Activated naive CD8-positive, alpha-beta T cell (primary cell): Measurements from ENCODE around the gene ARL10.

Source experiments
- H3K27ac Mint-ChIP-seq: one replicate; pipeline ENCODE4 v1.8.0; 2021; ENCODE audit warnings: mixed read lengths
- H3K27me3 Mint-ChIP-seq: one replicate; pipeline ENCODE4 v1.8.0; 2021; ENCODE audit warnings: mixed read lengths
- H3K36me3 Mint-ChIP-seq: one replicate; pipeline ENCODE4 v1.8.0; 2021; ENCODE audit warnings: mixed read lengths
- H3K4me1 Mint-ChIP-seq: one replicate; pipeline ENCODE4 v1.8.0; 2021; ENCODE audit warnings: low read depth, mixed read lengths
- H3K4me3 Mint-ChIP-seq: one replicate; pipeline ENCODE4 v1.8.0; 2021; ENCODE audit warnings: mild to moderate bottlenecking, mixed read lengths
- H3K9me3 Mint-ChIP-seq: one replicate; pipeline ENCODE4 v1.8.0; 2021; ENCODE audit warnings: low read depth, mixed read lengths

The ARL10 gene

GRCh38 chr5:176425791-176426190 lies 60.5 kb downstream of the ARL10 start:
- H3K4me3 Mint-ChIP-seq = no peak overlapping the region
- H3K36me3 Mint-ChIP-seq = peaks cover 2% of the 10 kb centered on the region
- no peaks in the 10 kb centered on the region for H3K9me3 Mint-ChIP-seq
- H3K4me1 Mint-ChIP-seq = peaks cover 9% of the 10 kb centered on the region
- no peak overlapping the region for H3K27ac Mint-ChIP-seq
- no peaks in the 10 kb centered on the region for H3K27me3 Mint-ChIP-seq

- H3K4me1 Mint-ChIP-seq = peaks cover 9% of the 10 kb centered on the region
- H3K27me3 Mint-ChIP-seq = no peaks in the 10 kb centered on the region
- H3K27ac Mint-ChIP-seq = no peak overlapping the region
- no peaks in the 10 kb centered on the region for H3K9me3 Mint-ChIP-seq
- H3K4me3 Mint-ChIP-seq = no peak overlapping the region
- H3K36me3 Mint-ChIP-seq = peaks cover 2% of the 10 kb centered on the region
Measured at GRCh38 chr5:176426876-176427275, 61.6 kb downstream of the ARL10 start.

- H3K9me3 Mint-ChIP-seq = no peaks in the 10 kb centered on the region
- no peak overlapping the region for H3K27ac Mint-ChIP-seq
- no peak overlapping the region for H3K4me3 Mint-ChIP-seq
- H3K4me1 Mint-ChIP-seq = peaks cover 9% of the 10 kb centered on the region
- no peaks in the 10 kb centered on the region for H3K27me3 Mint-ChIP-seq
- H3K36me3 Mint-ChIP-seq = peaks cover 2% of the 10 kb centered on the region
Measured at GRCh38 chr5:176427971-176428370, 62.7 kb downstream of the ARL10 start.

- Mint-ChIP-seq H3K27me3 (no peaks in the 10 kb centered on the region), H3K36me3 (peaks cover 2% of the 10 kb centered on the region), H3K9me3 (no peaks in the 10 kb centered on the region), H3K27ac (peak overlapping the region; percentile 34), H3K4me3 (no peak overlapping the region), H3K4me1 (peaks cover 9% of the 10 kb centered on the region)
Measured at GRCh38 chr5:176429972-176430371, 64.7 kb downstream of the ARL10 start.
